CD4-positive, alpha-beta T cell (primary cell): ENCODE measurements around the gene FLYWCH1. TPM values are rescaled to one million over a fixed set of nuclear protein-coding genes. Genes with fewer than 3 reads are reported as not detected.

ENCODE experiments used
- ATAC-seq: fragments of 200-7000 bp; cut with Tn5 transposase; one replicate; pipeline ENCODE4 v1.10.0; 2022; ENCODE audit warnings: mild to moderate bottlenecking; ENCODE audit not compliant: poor library complexity
- CTCF ChIA-PET: fragments of 350-600 bp; sonication (Branson Sonifier 250); formaldehyde crosslinking; loops from one replicate; lab custom pipeline; 2021; ENCODE audit warnings: antibody characterized with exemption, inconsistent platforms; lab: Charles Lee
- POLR2A ChIA-PET: fragments of 350-600 bp; sonication (Branson Sonifier 250); formaldehyde crosslinking; loops from one replicate; lab custom pipeline; 2021; ENCODE audit warnings: antibody characterized with exemption, inconsistent platforms; lab: Charles Lee
- DNase-seq, 14 experiments: peaks; one replicate each; pipeline ENCODE4 v3.0.0-alpha.2; 2013 to 2020; ENCODE audit warnings: mixed read lengths in 2 of 14
- H3K27ac ChIP-seq, 2 donors: one replicate each; pipeline versions ENCODE4 v1.5.1 to v1.7.0; 2013; ENCODE audit warnings: low read length in 2 of 2, low read depth in 1 of 2, mild to moderate bottlenecking in 1 of 2
- H3K27me3 ChIP-seq, 2 experiments: 1 replicate in 1 of 2; 2 replicates in 1 of 2; pipeline versions ENCODE4 v1.6.1 to v1.7.0; 2013; ENCODE audit warnings: low read length in 2 of 2, control low read depth in 1 of 2, mild to moderate bottlenecking in 1 of 2, moderate library complexity in 1 of 2; ENCODE audit not compliant: insufficient read depth in 2 of 2, control insufficient read depth in 1 of 2
- H3K36me3 ChIP-seq: one replicate; pipeline ENCODE4 v1.6.1; 2013; ENCODE audit warnings: low read length, control low read depth; ENCODE audit not compliant: insufficient read depth
- H3K4me1 ChIP-seq: one replicate; pipeline ENCODE4 v1.6.1; 2013; ENCODE audit warnings: low read length, control low read depth; ENCODE audit not compliant: insufficient read depth
- H3K4me3 ChIP-seq: one replicate; pipeline ENCODE4 v1.5.1; 2013; ENCODE audit warnings: mild to moderate bottlenecking, low read length, moderate library complexity
- H3K9me3 ChIP-seq, 2 experiments: 1 replicate in 1 of 2; 2 replicates in 1 of 2; pipeline versions ENCODE4 v1.6.1 to v1.7.0; 2013; ENCODE audit warnings: low read length in 2 of 2, mild to moderate bottlenecking in 2 of 2, control low read depth in 1 of 2, moderate library complexity in 1 of 2; ENCODE audit not compliant: control insufficient read depth in 1 of 2, insufficient read depth in 1 of 2
- H3K27ac Mint-ChIP-seq: one replicate; pipeline ENCODE4 v1.8.0; 2020; ENCODE audit warnings: mixed read lengths
- H3K27me3 Mint-ChIP-seq: one replicate; pipeline ENCODE4 v1.8.0; 2021; ENCODE audit warnings: mixed read lengths
- H3K36me3 Mint-ChIP-seq: one replicate; pipeline ENCODE4 v1.8.0; 2021; ENCODE audit warnings: low read depth, mixed read lengths
- H3K4me1 Mint-ChIP-seq: one replicate; pipeline ENCODE4 v1.8.0; 2021; ENCODE audit warnings: low read depth, mixed read lengths
- H3K4me3 Mint-ChIP-seq: one replicate; pipeline ENCODE4 v1.8.0; 2020; ENCODE audit warnings: mild to moderate bottlenecking, mixed read lengths
- H3K9me3 Mint-ChIP-seq: one replicate; pipeline ENCODE4 v1.8.0; 2020; ENCODE audit warnings: mixed read lengths
- intact Hi-C, 2 experiments: fragments of 100-400 bp; cut with DNase I in 1 of 2; cut with micrococcal nuclease in 1 of 2; formaldehyde crosslinking; loops; one replicate each; pipeline versions ENCODE4 v1.15.1 to v1.9.0; 2023 to 2025; cut with DNase I, micrococcal nuclease
- total RNA-seq, 174 experiments: library from RNA in 2 of 174; stranded (reverse) in 2 of 174; gene quantifications; one replicate each; pipeline ENCODE4 v1.2.3 and lab custom pipeline; 2021 to 2026
- TF ChIP-seq, protein P1 (sequence below): fragments of 200-600 bp; IDR thresholded peaks from one replicate; pipeline ENCODE4 v1.8.0; 2022; ENCODE audit warnings: antibody characterized with exemption, mild to moderate bottlenecking

FLYWCH1 gene
- total RNA-seq, 2 experiments from 2014 or later = 84.8 to 97.0 TPM

DNA sequence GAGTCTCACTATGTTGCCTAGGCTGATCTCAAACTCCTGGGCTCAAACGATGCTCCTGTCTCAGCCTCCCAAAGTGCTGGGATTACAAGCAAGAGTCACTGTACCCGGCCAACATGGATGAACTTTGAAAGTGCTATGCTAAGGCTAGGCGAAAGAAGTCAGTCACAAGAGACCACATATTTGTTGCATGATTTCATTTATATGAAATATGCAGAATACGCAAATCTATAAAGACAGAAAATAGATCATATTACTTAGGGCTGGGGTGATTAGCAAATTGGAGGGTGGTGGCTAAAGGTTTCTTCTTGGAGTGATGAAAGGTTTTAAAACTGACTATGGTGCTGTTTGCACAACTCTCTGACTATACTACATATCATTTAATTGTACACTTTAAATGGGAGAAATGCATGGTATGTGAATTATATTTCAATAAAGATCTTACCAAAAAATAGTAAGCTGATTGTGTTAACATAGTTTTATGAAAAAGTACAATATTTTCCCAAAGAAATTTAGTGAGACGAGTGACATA is 1.2 kb upstream of the FLYWCH1 start:
- H3K36me3 ChIP-seq = peaks cover 9% of the 10 kb centered on the region
- Mint-ChIP-seq H3K4me1 (peaks cover 45% of the 10 kb centered on the region), H3K27ac (peak overlapping the region; percentile 83), H3K27me3 (no peaks in the 10 kb centered on the region), H3K4me3 (peak overlapping the region; percentile 74), H3K36me3 (peaks cover 20% of the 10 kb centered on the region), H3K9me3 (no peaks in the 10 kb centered on the region)
- peaks cover 0 to 3% of the 10 kb centered on the region in 2 experiments for H3K9me3 ChIP-seq
- CTCF ChIA-PET = interaction anchor here (1.1 to 4.0 kb wide), 2 partner anchors 16 to 36 kb away, joined by 4 to 19 read pairs; no protein-coding TSS in a partner anchor
- POLR2A ChIA-PET = interaction anchor here (3.7 kb wide), 1 partner anchor 27 kb away, joined by 60 read pairs; the partner anchor contains the start of gene FLYWCH2
- intact Hi-C loops = loop anchor here in 1 of 2 experiments (5.0 kb wide), 1 partner anchor 72 kb away; the partner anchor contains the start of gene PKMYT1
- TF ChIP-seq, protein P1, sequence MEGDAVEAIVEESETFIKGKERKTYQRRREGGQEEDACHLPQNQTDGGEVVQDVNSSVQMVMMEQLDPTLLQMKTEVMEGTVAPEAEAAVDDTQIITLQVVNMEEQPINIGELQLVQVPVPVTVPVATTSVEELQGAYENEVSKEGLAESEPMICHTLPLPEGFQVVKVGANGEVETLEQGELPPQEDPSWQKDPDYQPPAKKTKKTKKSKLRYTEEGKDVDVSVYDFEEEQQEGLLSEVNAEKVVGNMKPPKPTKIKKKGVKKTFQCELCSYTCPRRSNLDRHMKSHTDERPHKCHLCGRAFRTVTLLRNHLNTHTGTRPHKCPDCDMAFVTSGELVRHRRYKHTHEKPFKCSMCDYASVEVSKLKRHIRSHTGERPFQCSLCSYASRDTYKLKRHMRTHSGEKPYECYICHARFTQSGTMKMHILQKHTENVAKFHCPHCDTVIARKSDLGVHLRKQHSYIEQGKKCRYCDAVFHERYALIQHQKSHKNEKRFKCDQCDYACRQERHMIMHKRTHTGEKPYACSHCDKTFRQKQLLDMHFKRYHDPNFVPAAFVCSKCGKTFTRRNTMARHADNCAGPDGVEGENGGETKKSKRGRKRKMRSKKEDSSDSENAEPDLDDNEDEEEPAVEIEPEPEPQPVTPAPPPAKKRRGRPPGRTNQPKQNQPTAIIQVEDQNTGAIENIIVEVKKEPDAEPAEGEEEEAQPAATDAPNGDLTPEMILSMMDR = no peak
- no peaks in the 10 kb centered on the region for H3K27me3 ChIP-seq
- ATAC-seq = no peak
- no peak overlapping the region for H3K4me3 ChIP-seq
- no peak overlapping the region for H3K27ac ChIP-seq
- no peak for DNase-seq
- peaks cover 33% of the 10 kb centered on the region for H3K4me1 ChIP-seq

DNA sequence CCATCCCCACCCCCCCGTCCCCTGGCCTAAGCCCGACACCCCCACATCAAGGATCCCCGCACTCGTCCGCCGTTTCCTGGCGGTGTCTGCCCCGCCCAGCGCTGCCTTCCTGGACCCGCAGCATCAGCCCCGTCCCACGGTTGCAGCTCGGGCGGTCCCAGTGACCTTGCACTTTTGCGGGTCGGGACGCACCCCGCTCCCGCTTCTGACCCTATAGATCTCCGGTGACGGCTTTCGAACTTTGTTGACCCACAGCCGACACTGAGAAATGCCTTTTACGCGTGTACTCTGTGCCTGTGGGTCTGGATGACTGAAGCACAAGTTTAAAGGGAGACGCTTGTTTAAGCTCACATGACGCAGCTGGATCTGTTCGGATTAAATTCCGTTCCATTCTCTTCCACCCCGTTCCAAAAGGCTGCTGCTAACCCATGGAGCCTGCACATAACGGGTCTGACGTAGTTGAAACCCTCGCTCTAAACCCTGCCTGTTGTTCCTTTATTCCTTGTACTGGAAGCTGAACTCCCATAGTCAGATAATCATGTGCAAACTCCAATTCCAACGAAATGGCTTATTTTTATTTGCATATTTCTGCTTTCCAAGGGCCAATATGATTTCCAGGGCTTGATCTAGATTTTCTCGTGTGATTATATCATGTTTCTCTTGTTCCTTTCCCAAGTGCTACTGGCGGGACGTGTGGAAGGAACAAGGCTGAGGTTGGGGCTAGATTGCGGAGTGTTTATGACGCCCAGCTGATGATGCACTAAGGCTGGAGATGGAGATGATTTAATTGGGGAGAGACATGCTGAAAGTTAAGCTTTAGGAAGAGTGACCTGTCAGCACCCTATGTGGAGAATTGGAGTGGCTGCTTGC is 834 bp downstream of the FLYWCH1 start:
- ATAC-seq (peak; percentile 16), DNase-seq (peak in 11 of 14 experiments; percentile 12 to 59 (median 21))
- H3K27me3 ChIP-seq = no peaks in the 10 kb centered on the region
- H3K36me3 ChIP-seq = peaks cover 13% of the 10 kb centered on the region
- Mint-ChIP-seq H3K27ac (peak overlapping the region; percentile 82), H3K9me3 (no peaks in the 10 kb centered on the region), H3K27me3 (no peaks in the 10 kb centered on the region), H3K4me1 (peaks cover 24% of the 10 kb centered on the region), H3K36me3 (peaks cover 32% of the 10 kb centered on the region), H3K4me3 (peak overlapping the region; percentile 96)
- peak overlapping the region; percentile 75 for H3K4me3 ChIP-seq
- CTCF ChIA-PET = interaction anchor here (1.0 to 4.0 kb wide), 4 partner anchors 14 to 44 kb away, joined by 5 to 19 read pairs (median 8); no protein-coding TSS in a partner anchor
- no peaks in the 10 kb centered on the region for H3K9me3 ChIP-seq
- TF ChIP-seq, protein P1 = no peak
- POLR2A ChIA-PET = interaction anchor here (0.6 to 3.7 kb wide), 13 partner anchors 8 to 1603 kb away, joined by 3 to 60 read pairs (median 4); partner anchors contain the start of genes FLYWCH2, KCTD5, SRRM2 and UBE2I
- intact Hi-C loops = loop anchor here in 1 of 2 experiments (5.0 kb wide), 1 partner anchor 70 kb away; the partner anchor contains the start of gene PKMYT1
- H3K27ac ChIP-seq = peak overlapping the region; percentile 7 to 46
- H3K4me1 ChIP-seq = peaks cover 18% of the 10 kb centered on the region

- H3K27ac ChIP-seq = no peak overlapping the region
- H3K4me3 ChIP-seq = no peak overlapping the region
- peaks cover 13% of the 10 kb centered on the region for H3K36me3 ChIP-seq
- peaks cover 18% of the 10 kb centered on the region for H3K4me1 ChIP-seq
- ChIA-PET CTCF (interaction anchor here (3.0 to 4.0 kb wide), 2 partner anchors 13 to 45 kb away, joined by 10 to 19 read pairs; no protein-coding TSS in a partner anchor), POLR2A (interaction anchor here (1.0 kb wide), 1 partner anchor 45 kb away, joined by 3 read pairs; no protein-coding TSS in a partner anchor)
- no peak for ATAC-seq
- Mint-ChIP-seq H3K27ac (peak overlapping the region; percentile 82), H3K9me3 (no peaks in the 10 kb centered on the region), H3K4me3 (peak overlapping the region; percentile 96), H3K4me1 (peaks cover 24% of the 10 kb centered on the region), H3K36me3 (peaks cover 34% of the 10 kb centered on the region), H3K27me3 (no peaks in the 10 kb centered on the region)
- intact Hi-C loops = loop anchor here in 1 of 2 experiments (5.0 kb wide), 1 partner anchor 69 kb away; the partner anchor contains the start of gene PKMYT1
- peak in 1 of 14 experiments; percentile 13 for DNase-seq
- no peaks in the 10 kb centered on the region for H3K9me3 ChIP-seq
- TF ChIP-seq, protein P1 = no peak
- no peaks in the 10 kb centered on the region for H3K27me3 ChIP-seq
These were observed 1.9 kb downstream of the FLYWCH1 start for GRCh38 chr16:2913603-2914002.
